Type B pancreatic cell (in vitro differentiated cells): ENCODE measurements around the gene TXLNB. TPM values are rescaled to one million over a fixed set of nuclear protein-coding genes. Genes with fewer than 3 reads are reported as not detected.
"Not testable (repeated sequence)": the region's sequence is repeated elsewhere in the genome, so short reads cannot be mapped to it uniquely, and the experiment has no call there.

Experiments
- DNase-seq: peaks from one replicate; pipeline ENCODE4 v3.0.0; 2021; ENCODE audit warnings: mixed read lengths; ENCODE audit not compliant: unreplicated experiment; ENCODE audit errors: extremely low spot score
- H3K27ac Mint-ChIP-seq: 2 replicates; pipeline ENCODE4 v1.8.0; 2021; ENCODE audit warnings: mild to moderate bottlenecking, mixed read lengths
- H3K27me3 Mint-ChIP-seq: 2 replicates; pipeline ENCODE4 v1.8.0; 2021; ENCODE audit warnings: mixed read lengths
- H3K36me3 Mint-ChIP-seq: 2 replicates; pipeline ENCODE4 v1.8.0; 2021; ENCODE audit warnings: mixed read lengths
- H3K4me1 Mint-ChIP-seq: one replicate; pipeline ENCODE4 v1.8.0; 2021; ENCODE audit warnings: mixed read lengths; ENCODE audit not compliant: unreplicated experiment
- H3K4me3 Mint-ChIP-seq: 2 replicates; pipeline ENCODE4 v1.8.0; 2021; ENCODE audit warnings: mild to moderate bottlenecking, mixed read lengths
- H3K9me3 Mint-ChIP-seq: 2 replicates; pipeline ENCODE4 v1.8.0; 2021; ENCODE audit warnings: mixed read lengths
- CTCF ChIP-seq: fragments of 200-600 bp; sonication (generic); conservative IDR thresholded peaks from 2 replicates; pipeline ENCODE4 v1.5.0; 2021; ENCODE audit warnings: antibody characterized with exemption, mild to moderate bottlenecking
- total RNA-seq: library from RNA; stranded (reverse); gene quantifications from 2 replicates; pipeline ENCODE4 v1.2.1, GENCODE V29; 2021; ENCODE audit warnings: low replicate concordance

Gene TXLNB
- total RNA-seq, 1 donor from 2014 or later = 0.22 TPM

DNA sequence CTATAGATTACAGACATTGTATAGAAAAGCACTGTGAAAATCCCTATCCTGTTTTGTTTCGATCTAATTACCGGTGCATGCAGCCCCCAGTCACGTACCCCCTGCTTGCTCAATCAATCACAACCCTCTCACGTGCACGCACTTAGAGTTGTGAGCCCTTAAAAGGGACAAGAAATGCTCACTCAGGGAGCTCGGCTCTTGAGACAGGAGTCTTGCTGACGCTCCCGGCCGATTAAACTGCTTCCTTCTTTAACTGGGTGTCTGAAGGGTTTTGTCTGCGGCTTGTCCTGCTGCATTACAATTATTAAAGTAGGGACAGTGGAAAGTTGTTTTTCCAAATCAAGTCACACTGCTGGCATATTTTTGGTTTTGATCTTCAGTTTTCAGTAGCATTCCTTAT, 2.6 kb downstream of the TXLNB start:
- H3K27ac Mint-ChIP-seq = no peak overlapping the region
- no peak for TF ChIP-seq CTCF

GRCh38 chr6:139288496-139289040, 3.2 kb downstream of the TXLNB start:
- no peak for DNase-seq
- H3K36me3 Mint-ChIP-seq = no peaks in the 10 kb centered on the region
- peaks cover 4% of the 10 kb centered on the region for H3K9me3 Mint-ChIP-seq
- no peak overlapping the region for H3K4me3 Mint-ChIP-seq
- no peak for TF ChIP-seq CTCF
- no peaks in the 10 kb centered on the region for H3K27me3 Mint-ChIP-seq
- H3K4me1 Mint-ChIP-seq = peaks cover 16% of the 10 kb centered on the region
- H3K27ac Mint-ChIP-seq = no peak overlapping the region

More for the DNA sequence above, 2.6 kb downstream of the TXLNB start:
- DNase-seq = no peak
- peaks cover 16% of the 10 kb centered on the region for H3K4me1 Mint-ChIP-seq
- peaks cover 4% of the 10 kb centered on the region for H3K9me3 Mint-ChIP-seq
- no peak overlapping the region for H3K4me3 Mint-ChIP-seq
- H3K36me3 Mint-ChIP-seq = no peaks in the 10 kb centered on the region
- no peaks in the 10 kb centered on the region for H3K27me3 Mint-ChIP-seq

- no peak overlapping the region for H3K4me3 Mint-ChIP-seq
- no peak for TF ChIP-seq CTCF
- no peak overlapping the region for H3K27ac Mint-ChIP-seq
- DNase-seq = no peak
- peaks cover 17% of the 10 kb centered on the region for H3K4me1 Mint-ChIP-seq
- no peaks in the 10 kb centered on the region for H3K27me3 Mint-ChIP-seq
- H3K9me3 Mint-ChIP-seq = peaks cover 5% of the 10 kb centered on the region
- no peaks in the 10 kb centered on the region for H3K36me3 Mint-ChIP-seq
These were observed 3.9 kb downstream of the TXLNB start for GRCh38 chr6:139287868-139288267.

DNA sequence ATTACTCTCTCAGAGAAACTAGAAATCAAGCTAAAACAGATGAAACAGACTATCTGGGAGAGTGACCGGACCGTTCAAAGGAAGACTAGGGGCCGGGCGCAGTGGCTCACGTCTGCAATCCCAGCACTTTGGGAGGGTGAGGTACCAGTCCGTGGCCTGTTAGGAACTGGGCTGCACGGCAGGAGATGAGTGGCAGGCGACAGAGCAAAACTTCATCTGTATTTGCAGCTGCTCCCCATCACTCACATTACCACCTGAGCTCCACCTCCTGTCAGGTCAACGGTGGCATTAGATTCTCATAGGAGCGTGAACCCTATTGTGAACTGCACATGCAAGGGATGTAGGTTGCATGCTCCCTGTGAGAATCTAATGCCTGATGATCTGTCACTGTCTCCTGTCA, 5.4 kb downstream of the TXLNB start:
- H3K9me3 Mint-ChIP-seq, H3K4me3 Mint-ChIP-seq, H3K27ac Mint-ChIP-seq, DNase-seq, H3K36me3 Mint-ChIP-seq, H3K27me3 Mint-ChIP-seq: not testable (repeated sequence)
- H3K4me1 Mint-ChIP-seq = peaks cover 10% of the 10 kb centered on the region

DNA sequence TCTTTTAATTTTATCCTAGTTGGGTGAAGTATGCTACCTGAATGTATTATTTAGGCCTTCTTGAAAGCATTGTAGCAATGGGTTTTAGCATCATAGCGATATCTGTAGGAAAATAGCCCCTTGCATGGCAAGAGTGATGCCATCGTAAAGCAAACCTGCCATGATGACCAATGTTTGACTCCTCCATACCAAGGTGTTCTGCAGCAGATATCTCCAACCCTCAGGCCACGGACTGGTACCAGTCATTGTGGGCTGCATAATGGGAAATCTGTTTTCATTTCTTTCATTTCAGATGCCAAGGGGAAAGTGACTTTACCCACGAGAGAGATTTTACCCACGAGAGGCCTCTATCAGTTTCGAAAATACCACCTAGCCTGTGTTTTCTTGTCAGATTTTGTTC, 6.2 kb downstream of the TXLNB start:
- Mint-ChIP-seq H3K27ac (no peak overlapping the region), H3K4me3 (no peak overlapping the region)
- no peak for TF ChIP-seq CTCF

GRCh38 chr6:139284789-139285188, 7.0 kb downstream of the TXLNB start:
- DNase-seq = no peak
- Mint-ChIP-seq H3K36me3 (no peaks in the 10 kb centered on the region), H3K4me3 (no peak overlapping the region), H3K9me3 (peaks cover 8% of the 10 kb centered on the region), H3K27me3 (no peaks in the 10 kb centered on the region), H3K4me1 (peaks cover 5% of the 10 kb centered on the region), H3K27ac (no peak overlapping the region)
- TF ChIP-seq CTCF = no peak

More for the DNA sequence above, 6.2 kb downstream of the TXLNB start:
- H3K9me3 Mint-ChIP-seq = peaks cover 8% of the 10 kb centered on the region
- no peaks in the 10 kb centered on the region for H3K36me3 Mint-ChIP-seq
- peaks cover 5% of the 10 kb centered on the region for H3K4me1 Mint-ChIP-seq
- DNase-seq = no peak
- no peaks in the 10 kb centered on the region for H3K27me3 Mint-ChIP-seq
